Testis (tissue), 5 donors: ENCODE results near the gene COQ9. TPM values are rescaled to one million over a fixed set of nuclear protein-coding genes. Genes with fewer than 3 reads are reported as not detected.
A peak's percentile ranks its signal among the peaks of the same experiment; 100 is the strongest.
"Not testable (repeated sequence)": the region's sequence is repeated elsewhere in the genome, so short reads cannot be mapped to it uniquely, and the experiment has no call there.

Experiments
- DNase-seq: peaks from one replicate; pipeline ENCODE4 v3.0.0-alpha.2; 2019
- H3K27ac ChIP-seq, 2 donors: fragments of 200-600 bp; sonication (generic); one replicate each; pipeline ENCODE4 v1.5.1; 2019
- H3K27me3 ChIP-seq: fragments of 200-600 bp; sonication (generic); one replicate; pipeline ENCODE4 v1.5.1; 2019
- H3K36me3 ChIP-seq: fragments of 200-600 bp; sonication (generic); one replicate; pipeline ENCODE4 v1.5.1; 2017; ENCODE audit warnings: low read depth; ENCODE audit errors: missing control alignments
- H3K4me1 ChIP-seq: fragments of 200-600 bp; sonication (generic); one replicate; pipeline ENCODE4 v1.5.1; 2019
- H3K4me3 ChIP-seq, 2 donors: fragments of 200-600 bp; sonication (generic); one replicate each; pipeline ENCODE4 v1.5.1; 2017 to 2019
- H3K9me3 ChIP-seq: fragments of 200-600 bp; sonication (generic); one replicate; pipeline ENCODE4 v1.5.1; 2017
- CTCF ChIP-seq, 3 experiments: fragments of 450-650 bp in 2 of 3; fragments of 200-600 bp in 1 of 3; sonication (generic) in 1 of 3; IDR thresholded peaks; one replicate each; pipeline ENCODE4 v1.5.1; 2016 to 2019; ENCODE audit warnings: antibody characterized with exemption in 3 of 3, mild to moderate bottlenecking in 2 of 3, moderate library complexity in 1 of 3
- POLR2A ChIP-seq: fragments of 450-650 bp; IDR thresholded peaks from one replicate; pipeline ENCODE4 v1.6.1; 2017; ENCODE audit warnings: antibody characterized with exemption, mild to moderate bottlenecking, moderate library complexity
- WGBS, 2 donors: methylation state at CpG; one replicate each; pipeline ENCODE4 v1.1.5; 2018; 5-methylcytosine and 5-hydroxymethylcytosine counted together
- intact Hi-C: fragments of 100-400 bp; cut with DNase I; formaldehyde crosslinking; loops from one replicate; pipeline ENCODE4 v1.15.1; 2023; ENCODE audit warnings: low total_unique reads
- long read RNA-seq, 2 donors: transcript quantifications; one replicate each; lab custom pipeline, GENCODE V29; 2026
- polyA plus RNA-seq: library from polyadenylated mRNA; stranded (reverse); fragments of 350-450 nt; fragmentation: Illumina TruSeq; extraction: RNeasy Lipid Tissue Mini Kit (QIAGEN cat#74804); gene quantifications from one replicate; pipeline ENCODE4 v1.2.3, GENCODE V29; 2014; ENCODE audit warnings: low read depth, low replicate concordance; ENCODE audit not compliant: insufficient read depth
- total RNA-seq, 2 donors: library from RNA; depleted of rRNA; stranded (reverse); fragments of >200 nt; gene quantifications; one replicate each; pipeline ENCODE4 v1.2.3, GENCODE V29; 2016

The COQ9 gene
- total RNA-seq (10 to 100 TPM; 74.1 to 77.1 TPM), polyA plus RNA-seq (93.5 TPM)
- long read RNA-seq, donor 1, transcript COQ9-216 (4 exons, 1,118 nt): minor isoform, 9 of 44 reads
- long read RNA-seq, donor 1, transcript COQ9-201 (9 exons, 1,677 nt): major isoform, 25 of 44 reads
- long read RNA-seq, donor 1, partial matches to known transcripts: 0 of 44 reads
- long read RNA-seq, donor 1, other reads (novel, unspliced or antisense): 5 of 44 reads
- long read RNA-seq, donor 2, transcript COQ9-201 (9 exons, 1,677 nt): major isoform, 19 of 24 reads
- long read RNA-seq, donor 2, partial matches to known transcripts: 0 of 24 reads
- long read RNA-seq, donor 2, other reads (novel, unspliced or antisense): 0 of 24 reads

GRCh38 chr16:57447186-57447962 lies at the start of gene COQ9, which contains the start of gene CIAPIN1:
Gene COQ9 (plus strand): TSS chr16:57447479. CDS start chr16:57447506, 27 bp downstream.
Gene CIAPIN1 (minus strand): TSS chr16:57447385. CDS start chr16:57440928, 6,457 bp downstream.
- peak within 1 kb of the TSS; percentile 95 to 99 for H3K4me3 ChIP-seq
- H3K27ac ChIP-seq: peak within 1 kb of the TSS; percentile 82 to 90
- WGBS, 2 donors: 0 to 1% methylated on average over 14 to 66 of the region's 68 CpGs
- no peaks in the 10 kb centered on the region for H3K36me3 ChIP-seq
- peak; percentile 96 for DNase-seq
- TF ChIP-seq CTCF (IDR thresholded peaks at IDR 0.05) (peak in 1 of 3 experiments; percentile 2), POLR2A (peak; percentile 20)
- intact Hi-C loops: no loop called here
- H3K27me3 ChIP-seq: no peaks in the 10 kb centered on the region
- H3K9me3 ChIP-seq: no peaks in the 10 kb centered on the region
- H3K4me1 ChIP-seq: peaks cover 7% of the 10 kb centered on the region

GRCh38 chr16:57397493-57397892 lies 49.8 kb upstream of the COQ9 start:
- intact Hi-C loops, DNase-seq, H3K27me3 ChIP-seq, H3K9me3 ChIP-seq, H3K36me3 ChIP-seq, H3K4me3 ChIP-seq, H3K27ac ChIP-seq, H3K4me1 ChIP-seq: not testable (repeated sequence)
- 89 to 95% methylated on average over 4 of the region's 4 CpGs for WGBS, 2 donors

GRCh38 chr16:57401943-57402640 lies 45.2 kb upstream of the COQ9 start:
- Histone ChIP-seq H3K36me3 (no peaks in the 10 kb centered on the region), H3K9me3 (no peaks in the 10 kb centered on the region), H3K27ac (no peak overlapping the region), H3K4me3 (no peak overlapping the region), H3K27me3 (no peaks in the 10 kb centered on the region), H3K4me1 (no peaks in the 10 kb centered on the region)
- WGBS, 2 donors: 53 to 95% methylated on average over 4 to 7 of the region's 7 CpGs
- DNase-seq: no peak
- intact Hi-C loops: no loop called here
- TF ChIP-seq CTCF (IDR thresholded peaks at IDR 0.05): no peak
- TF ChIP-seq POLR2A: no peak

- Histone ChIP-seq H3K27ac (no peak within 1 kb of the TSS), H3K27me3 (no peaks in the 10 kb centered on the region), H3K4me3 (no peak within 1 kb of the TSS), H3K9me3 (no peaks in the 10 kb centered on the region), H3K4me1 (no peaks in the 10 kb centered on the region), H3K36me3 (no peaks in the 10 kb centered on the region)
- TF ChIP-seq POLR2A: no peak
- TF ChIP-seq CTCF (IDR thresholded peaks at IDR 0.05): no peak
- DNase-seq: no peak
- WGBS, 2 donors: 73 to 85% methylated on average over 17 of the region's 17 CpGs
- intact Hi-C loops: no loop called here
Observed at GRCh38 chr16:57403965-57404817, 43.1 kb upstream of the COQ9 start, which contains the start of gene CCL17. Gene CCL17 (plus strand): TSS chr16:57404767. CDS start chr16:57413933, 9,166 bp downstream.
